ENCODE data around the gene CDX2. TPM values are rescaled to one million over a fixed set of nuclear protein-coding genes. Genes with fewer than 3 reads are reported as not detected.

CDX2 gene
- total and polyA plus RNA-seq, 8 donors: 0.03 to 106 (median 1.3) TPM; not detected in 4

DNA sequence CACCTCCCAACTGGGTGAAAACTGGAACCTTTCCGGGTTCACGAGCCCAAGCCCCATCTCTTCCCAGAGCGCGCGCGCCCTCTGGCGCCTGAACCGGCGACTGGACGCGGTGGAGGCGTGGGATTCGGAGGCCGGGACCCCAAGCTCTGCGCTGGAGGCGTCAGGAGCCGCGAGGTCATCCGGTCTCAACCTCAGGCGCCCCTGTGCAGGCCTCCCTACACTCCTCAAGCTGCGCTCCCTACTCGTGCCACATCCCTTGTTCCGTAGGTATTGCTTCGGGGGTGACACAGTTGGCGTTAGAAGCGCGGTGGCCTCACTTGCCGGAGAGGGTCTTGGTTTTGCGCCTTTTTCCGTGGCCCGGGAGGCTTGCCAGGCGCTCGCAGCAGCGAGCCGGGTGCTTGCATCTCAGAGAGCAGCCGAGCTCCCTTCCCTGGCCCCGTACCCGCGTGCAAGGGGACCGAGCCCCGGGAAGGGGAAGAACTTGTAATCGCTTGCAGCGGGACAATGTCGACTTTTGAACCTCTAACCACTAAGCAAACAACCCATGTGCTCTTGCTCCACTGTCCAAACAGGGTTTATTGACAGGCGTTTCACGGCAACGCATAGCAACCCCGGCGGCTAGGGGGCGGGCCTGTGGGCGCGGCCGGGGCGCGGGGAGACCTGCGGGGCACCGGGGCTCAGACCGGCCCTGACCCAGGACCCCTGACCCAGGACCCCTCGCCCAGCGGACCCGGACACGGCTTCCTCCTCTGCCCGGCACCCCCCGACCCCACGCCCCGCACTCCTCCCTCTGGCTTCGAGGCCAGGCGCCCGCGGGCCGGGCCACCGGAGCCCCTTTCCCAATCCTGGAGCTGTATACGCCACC lies 8.5 kb downstream of the CDX2 start:
- Histone ChIP-seq H3K36me3 (no peaks in the 10 kb centered on the region), H3K9me3 (no peaks in the 10 kb centered on the region), H3K4me3 (peak overlapping the region; percentile 35 to 58 (median 44)), H3K4me1 (peaks cover 15 to 60% (median 29%) of the 10 kb centered on the region in 4 donors), H3K27me3 (peaks cover 30 to 100% (median 82%) of the 10 kb centered on the region in 3 donors), H3K27ac (peak overlapping the region in 4 of 5 donors; percentile 10 to 57 (median 40))
- DNase-seq: peak; percentile 81 to 95
- TF ChIP-seq EP300 (IDR thresholded peaks at IDR 0.05) (no peak), POLR2AphosphoS5 (IDR thresholded peaks at IDR 0.05) (peak in 2 of 3 donors; percentile 37 to 61)
- TF ChIP-seq, protein P1, sequence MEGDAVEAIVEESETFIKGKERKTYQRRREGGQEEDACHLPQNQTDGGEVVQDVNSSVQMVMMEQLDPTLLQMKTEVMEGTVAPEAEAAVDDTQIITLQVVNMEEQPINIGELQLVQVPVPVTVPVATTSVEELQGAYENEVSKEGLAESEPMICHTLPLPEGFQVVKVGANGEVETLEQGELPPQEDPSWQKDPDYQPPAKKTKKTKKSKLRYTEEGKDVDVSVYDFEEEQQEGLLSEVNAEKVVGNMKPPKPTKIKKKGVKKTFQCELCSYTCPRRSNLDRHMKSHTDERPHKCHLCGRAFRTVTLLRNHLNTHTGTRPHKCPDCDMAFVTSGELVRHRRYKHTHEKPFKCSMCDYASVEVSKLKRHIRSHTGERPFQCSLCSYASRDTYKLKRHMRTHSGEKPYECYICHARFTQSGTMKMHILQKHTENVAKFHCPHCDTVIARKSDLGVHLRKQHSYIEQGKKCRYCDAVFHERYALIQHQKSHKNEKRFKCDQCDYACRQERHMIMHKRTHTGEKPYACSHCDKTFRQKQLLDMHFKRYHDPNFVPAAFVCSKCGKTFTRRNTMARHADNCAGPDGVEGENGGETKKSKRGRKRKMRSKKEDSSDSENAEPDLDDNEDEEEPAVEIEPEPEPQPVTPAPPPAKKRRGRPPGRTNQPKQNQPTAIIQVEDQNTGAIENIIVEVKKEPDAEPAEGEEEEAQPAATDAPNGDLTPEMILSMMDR (IDR thresholded peaks at IDR 0.05): peak in 2 of 7 experiments; percentile 20 to 54
- intact Hi-C loops (cut with DNase I; ENCODE audit: low total_unique reads): no loop called here
- 1 to 2% (median 1%) methylated on average over 39 to 73 of the region's 73 CpGs for WGBS, 5 donors

DNA sequence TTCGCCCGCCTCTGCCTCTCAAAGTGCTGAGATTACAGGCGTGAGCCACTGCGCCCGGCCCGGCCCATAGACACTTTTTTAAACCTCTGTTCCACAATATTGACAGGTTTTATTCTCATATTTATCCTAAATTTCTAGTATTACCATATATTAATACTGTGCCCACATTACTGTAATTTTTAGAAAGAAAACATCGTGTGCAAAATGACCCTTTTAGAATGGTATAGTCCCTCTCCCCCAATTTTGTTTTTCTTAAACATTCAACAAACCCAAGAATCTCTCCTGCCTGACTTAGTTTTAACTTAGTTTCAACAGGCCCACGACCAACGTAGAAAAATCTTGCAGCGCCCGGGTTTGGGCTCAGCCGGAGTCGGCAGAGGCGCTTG lies 9.1 kb downstream of the CDX2 start:
- Histone ChIP-seq H3K9me3 (no peaks in the 10 kb centered on the region), H3K36me3 (no peaks in the 10 kb centered on the region), H3K27me3 (peaks cover 24 to 100% (median 79%) of the 10 kb centered on the region in 3 donors), H3K4me3 (peak overlapping the region; percentile 35 to 58 (median 44)), H3K4me1 (peaks cover 15 to 58% (median 28%) of the 10 kb centered on the region in 4 donors), H3K27ac (peak overlapping the region in 3 of 5 donors; percentile 37 to 57 (median 44))
- intact Hi-C loops (cut with DNase I; ENCODE audit: low total_unique reads): no loop called here
- DNase-seq: no peak
- TF ChIP-seq POLR2A (IDR thresholded peaks at IDR 0.05): no peak
- TF ChIP-seq EP300 (IDR thresholded peaks at IDR 0.05): no peak
- no peak for TF ChIP-seq POLR2AphosphoS5 (IDR thresholded peaks at IDR 0.05)
- TF ChIP-seq, protein P1 (IDR thresholded peaks at IDR 0.05): no peak
- WGBS, 5 donors: 9 to 15% (median 11%) methylated on average over 14 of the region's 14 CpGs

DNA sequence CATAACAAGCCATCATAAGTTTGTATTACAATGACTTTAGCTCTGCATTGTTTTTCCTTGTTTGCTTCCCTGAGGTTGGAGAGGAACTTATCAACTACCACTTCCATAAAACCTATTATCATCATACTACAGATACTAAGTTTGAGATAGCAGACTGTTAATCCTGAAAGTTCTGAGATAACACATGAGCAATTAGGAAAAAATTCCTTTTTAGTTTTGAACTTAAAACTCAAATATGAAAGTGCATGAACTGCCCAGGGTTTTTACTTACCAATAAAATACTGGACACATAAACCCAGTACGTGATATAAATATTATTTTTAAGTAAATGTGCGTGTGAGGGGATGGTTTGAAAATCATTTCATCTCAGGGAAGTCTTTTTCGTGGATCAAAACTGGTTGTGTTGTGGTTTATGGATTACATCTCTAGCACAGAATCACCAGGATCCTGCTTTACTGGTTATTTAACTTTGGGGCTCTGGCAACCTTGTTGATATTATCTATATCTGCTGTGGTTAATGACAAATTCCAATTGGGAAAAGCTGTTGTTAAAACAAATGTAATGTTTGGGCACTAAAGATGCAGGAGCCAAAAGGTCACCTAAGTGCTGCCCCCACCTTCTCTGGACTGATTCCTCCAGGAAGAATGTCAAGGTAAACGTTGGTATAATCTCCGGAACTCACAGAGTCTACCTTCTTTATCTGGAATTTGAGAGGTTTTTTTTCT lies 12.4 kb downstream of the CDX2 start:
- Histone ChIP-seq H3K9me3 (no peaks in the 10 kb centered on the region), H3K4me1 (peaks cover 31 to 80% (median 51%) of the 10 kb centered on the region in 4 donors), H3K36me3 (no peaks in the 10 kb centered on the region), H3K27me3 (peaks cover 24 to 97% (median 86%) of the 10 kb centered on the region in 3 donors), H3K4me3 (no peak overlapping the region), H3K27ac (no peak overlapping the region)
- no peak for DNase-seq
- 13 to 21% (median 16%) methylated on average over 5 of the region's 5 CpGs for WGBS, 5 donors
- TF ChIP-seq POLR2A (IDR thresholded peaks at IDR 0.05) (no peak), POLR2AphosphoS5 (IDR thresholded peaks at IDR 0.05) (no peak), EP300 (IDR thresholded peaks at IDR 0.05) (no peak)
- TF ChIP-seq, protein P1 (IDR thresholded peaks at IDR 0.05): no peak
- intact Hi-C loops (cut with DNase I; ENCODE audit: low total_unique reads): no loop called here

DNA sequence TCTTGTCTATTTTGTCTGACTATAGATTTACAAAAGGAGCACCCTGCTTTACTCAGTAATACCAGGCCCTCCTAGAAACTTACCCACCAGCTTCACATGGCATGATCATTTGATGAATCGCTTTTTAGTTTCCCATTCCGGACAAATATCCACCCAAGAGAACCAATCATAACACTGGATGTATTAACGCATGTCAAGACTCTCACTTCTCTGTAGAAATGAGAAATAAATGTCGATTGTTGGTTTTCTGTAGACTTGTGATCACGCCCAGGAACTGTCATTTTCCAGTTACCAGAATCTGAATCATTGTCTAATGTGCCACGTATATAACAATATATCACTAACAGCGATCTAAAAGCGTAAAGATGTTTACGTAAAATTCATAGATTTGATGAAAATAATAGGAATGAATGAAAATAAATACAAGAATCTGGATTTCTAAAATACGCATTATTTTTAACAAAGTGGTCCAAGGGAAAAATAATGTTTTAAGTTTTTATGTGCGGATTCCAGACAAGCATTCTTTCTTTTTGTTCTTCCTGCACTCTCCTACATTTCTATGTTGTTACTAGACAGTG lies 14.0 kb downstream of the CDX2 start:
- peak overlapping the region in 1 of 4 donors; percentile 56 for H3K4me3 ChIP-seq
- peaks cover 15 to 96% (median 70%) of the 10 kb centered on the region in 3 donors for H3K27me3 ChIP-seq
- intact Hi-C loops (cut with DNase I; ENCODE audit: low total_unique reads): no loop called here
- no peak for DNase-seq
- WGBS, 5 donors: 50 to 68% (median 66%) methylated on average over 11 of the region's 11 CpGs
- H3K4me1 ChIP-seq: peaks cover 17 to 64% (median 34%) of the 10 kb centered on the region in 4 donors
- TF ChIP-seq, protein P1 (IDR thresholded peaks at IDR 0.05): no peak
- TF ChIP-seq POLR2A (IDR thresholded peaks at IDR 0.05) (no peak), POLR2AphosphoS5 (IDR thresholded peaks at IDR 0.05) (no peak), EP300 (IDR thresholded peaks at IDR 0.05) (no peak)
- H3K27ac ChIP-seq: peak overlapping the region in 1 of 5 donors; percentile 89
- no peaks in the 10 kb centered on the region for H3K9me3 ChIP-seq
- H3K36me3 ChIP-seq: no peaks in the 10 kb centered on the region
